ENCODE measurements around the gene IZUMO1.

Gene IZUMO1

DNA sequence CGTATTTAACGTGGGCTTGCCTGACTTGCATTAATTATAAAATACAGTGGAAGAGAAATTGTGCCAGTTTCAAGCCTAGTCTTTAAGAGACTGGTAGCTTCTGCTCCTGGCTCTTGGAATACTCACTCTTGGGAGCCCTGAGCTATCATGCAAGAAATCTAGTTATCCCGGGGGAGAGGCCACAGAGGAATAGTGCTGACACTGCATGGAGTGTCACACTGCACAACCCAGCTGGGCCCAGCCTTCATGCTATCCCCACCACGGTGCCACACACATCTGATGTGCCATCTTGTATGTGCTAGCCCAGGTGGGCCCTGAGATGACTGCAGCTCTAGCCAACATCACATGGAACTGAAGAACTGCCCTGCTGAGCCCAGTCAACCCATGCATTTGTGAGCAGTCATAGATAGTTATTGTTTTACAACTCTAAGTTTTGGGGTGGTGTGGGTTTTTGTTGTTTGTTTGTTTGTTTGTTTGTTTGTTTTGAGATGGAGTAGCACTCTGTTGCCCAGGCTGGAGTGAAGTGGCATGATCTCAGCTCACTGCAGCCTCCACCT, 35.5 kb downstream of the IZUMO1 start:
- TF ChIP-seq, protein P1, sequence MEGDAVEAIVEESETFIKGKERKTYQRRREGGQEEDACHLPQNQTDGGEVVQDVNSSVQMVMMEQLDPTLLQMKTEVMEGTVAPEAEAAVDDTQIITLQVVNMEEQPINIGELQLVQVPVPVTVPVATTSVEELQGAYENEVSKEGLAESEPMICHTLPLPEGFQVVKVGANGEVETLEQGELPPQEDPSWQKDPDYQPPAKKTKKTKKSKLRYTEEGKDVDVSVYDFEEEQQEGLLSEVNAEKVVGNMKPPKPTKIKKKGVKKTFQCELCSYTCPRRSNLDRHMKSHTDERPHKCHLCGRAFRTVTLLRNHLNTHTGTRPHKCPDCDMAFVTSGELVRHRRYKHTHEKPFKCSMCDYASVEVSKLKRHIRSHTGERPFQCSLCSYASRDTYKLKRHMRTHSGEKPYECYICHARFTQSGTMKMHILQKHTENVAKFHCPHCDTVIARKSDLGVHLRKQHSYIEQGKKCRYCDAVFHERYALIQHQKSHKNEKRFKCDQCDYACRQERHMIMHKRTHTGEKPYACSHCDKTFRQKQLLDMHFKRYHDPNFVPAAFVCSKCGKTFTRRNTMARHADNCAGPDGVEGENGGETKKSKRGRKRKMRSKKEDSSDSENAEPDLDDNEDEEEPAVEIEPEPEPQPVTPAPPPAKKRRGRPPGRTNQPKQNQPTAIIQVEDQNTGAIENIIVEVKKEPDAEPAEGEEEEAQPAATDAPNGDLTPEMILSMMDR (IDR thresholded peaks at IDR 0.05; ENCODE audit: low read depth, low read length, missing control alignments): no peak
- no peak overlapping the region for H3K4me3 ChIP-seq (ENCODE audit: low read depth, low read length)
- no peak for DNase-seq (ENCODE audit: low read depth)

DNA sequence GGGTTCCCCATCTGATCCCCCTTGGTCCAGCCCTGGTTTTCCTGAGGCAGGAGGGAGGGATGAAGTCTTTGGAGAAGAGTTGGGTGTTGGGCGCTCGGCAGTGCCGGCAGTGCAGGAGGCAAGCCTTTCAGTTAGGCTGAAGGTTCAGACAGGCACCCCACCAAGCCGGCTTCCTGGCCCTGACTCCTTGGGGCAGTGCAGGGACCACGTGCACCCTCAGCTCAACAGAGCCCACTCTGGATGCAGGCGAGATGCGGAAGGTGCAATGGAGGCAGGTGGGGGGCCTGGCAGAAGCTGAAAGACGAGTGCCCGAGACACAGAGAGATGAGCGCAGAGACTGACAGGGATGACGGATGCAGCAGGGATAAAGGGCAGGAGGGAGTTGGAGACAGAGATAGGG, 38.2 kb downstream of the IZUMO1 start:
- DNase-seq (ENCODE audit: low read depth): no peak
- TF ChIP-seq, protein P1 (IDR thresholded peaks at IDR 0.05; ENCODE audit: low read depth, low read length, missing control alignments): no peak
- H3K4me3 ChIP-seq (ENCODE audit: low read depth, low read length): no peak overlapping the region

DNA sequence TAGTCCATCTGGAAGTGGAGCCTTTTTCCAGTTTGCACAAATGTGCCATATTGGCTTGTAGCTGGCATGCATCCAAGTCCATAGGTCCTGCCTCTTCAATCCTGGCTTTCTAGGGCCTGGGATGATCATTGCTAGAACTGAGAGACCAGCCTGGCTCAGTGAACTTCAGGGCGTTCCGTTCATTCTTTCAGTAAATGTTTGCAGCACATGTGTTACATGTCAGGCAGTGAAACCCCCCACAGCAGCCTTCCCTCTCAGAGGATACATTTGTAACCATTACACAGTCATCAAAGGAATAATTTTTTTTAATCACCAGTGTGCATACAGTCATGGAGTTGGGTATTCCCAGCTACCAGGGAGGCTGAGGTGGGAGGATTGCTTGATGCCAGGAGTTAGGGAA, 41.3 kb downstream of the IZUMO1 start:
- no peak overlapping the region for H3K4me3 ChIP-seq (ENCODE audit: low read depth, low read length)
- TF ChIP-seq, protein P1 (IDR thresholded peaks at IDR 0.05; ENCODE audit: low read depth, low read length, missing control alignments): no peak
- DNase-seq (ENCODE audit: low read depth): no peak

DNA sequence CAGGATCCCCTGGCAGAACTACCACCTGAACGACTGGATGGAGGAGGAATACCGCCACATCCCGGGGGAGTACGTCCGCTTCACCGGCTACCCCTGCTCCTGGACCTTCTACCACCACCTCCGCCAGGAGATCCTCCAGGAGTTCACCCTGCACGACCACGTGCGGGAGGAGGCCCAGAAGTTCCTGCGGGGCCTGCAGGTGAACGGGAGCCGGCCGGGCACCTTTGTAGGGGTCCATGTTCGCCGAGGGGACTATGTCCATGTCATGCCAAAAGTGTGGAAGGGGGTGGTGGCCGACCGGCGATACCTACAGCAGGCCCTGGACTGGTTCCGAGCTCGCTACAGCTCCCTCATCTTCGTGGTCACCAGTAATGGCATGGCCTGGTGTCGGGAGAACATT, 43.4 kb downstream of the IZUMO1 start:
- TF ChIP-seq, protein P1 (IDR thresholded peaks at IDR 0.05; ENCODE audit: low read depth, low read length, missing control alignments): no peak
- no peak overlapping the region for H3K4me3 ChIP-seq (ENCODE audit: low read depth, low read length)
- no peak for DNase-seq (ENCODE audit: low read depth)

DNA sequence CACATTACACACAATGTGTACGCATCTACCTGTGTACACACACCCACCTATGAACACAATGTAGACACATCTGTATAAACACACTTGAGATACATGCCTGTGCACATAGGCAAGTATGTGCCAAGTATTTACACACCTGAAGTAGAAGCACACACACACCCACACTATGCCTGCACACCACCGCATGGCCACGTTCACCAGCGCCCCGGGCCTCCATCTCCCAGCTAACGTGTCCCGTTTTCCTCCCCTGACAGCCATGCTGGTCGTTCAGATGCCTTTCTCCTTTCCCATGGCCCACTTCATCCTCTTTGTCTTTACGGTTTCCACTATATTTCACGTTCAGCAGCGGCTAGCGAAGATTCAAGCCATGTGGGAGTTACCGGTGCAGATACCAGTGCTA, 44.0 kb downstream of the IZUMO1 start:
- TF ChIP-seq, protein P1 (IDR thresholded peaks at IDR 0.05; ENCODE audit: low read depth, low read length, missing control alignments): no peak
- DNase-seq (ENCODE audit: low read depth): no peak
- H3K4me3 ChIP-seq (ENCODE audit: low read depth, low read length): no peak overlapping the region

DNA sequence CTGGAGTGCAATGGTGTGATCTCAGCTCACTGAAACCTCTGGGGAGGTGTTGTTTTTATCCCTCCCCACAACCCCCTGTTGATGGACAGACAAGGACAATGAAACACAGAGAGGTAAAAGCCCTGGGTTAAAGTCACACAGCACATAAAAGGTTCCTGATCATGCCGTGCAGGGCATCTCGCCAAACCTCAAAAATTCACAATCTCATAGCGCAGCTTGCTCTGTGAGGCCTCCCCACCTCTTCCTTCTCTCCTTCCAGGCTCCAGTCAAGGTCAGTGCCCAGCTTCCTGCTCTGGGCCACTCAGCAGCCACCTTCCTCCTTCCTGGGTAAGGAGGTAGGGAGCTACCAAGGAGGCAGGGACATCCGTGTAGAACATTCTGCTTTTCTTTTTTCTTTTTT, 48.7 kb downstream of the IZUMO1 start:
- TF ChIP-seq, protein P1 (IDR thresholded peaks at IDR 0.05; ENCODE audit: low read depth, low read length, missing control alignments): no peak
- H3K4me3 ChIP-seq (ENCODE audit: low read depth, low read length): no peak overlapping the region
- no peak for DNase-seq (ENCODE audit: low read depth)

DNA sequence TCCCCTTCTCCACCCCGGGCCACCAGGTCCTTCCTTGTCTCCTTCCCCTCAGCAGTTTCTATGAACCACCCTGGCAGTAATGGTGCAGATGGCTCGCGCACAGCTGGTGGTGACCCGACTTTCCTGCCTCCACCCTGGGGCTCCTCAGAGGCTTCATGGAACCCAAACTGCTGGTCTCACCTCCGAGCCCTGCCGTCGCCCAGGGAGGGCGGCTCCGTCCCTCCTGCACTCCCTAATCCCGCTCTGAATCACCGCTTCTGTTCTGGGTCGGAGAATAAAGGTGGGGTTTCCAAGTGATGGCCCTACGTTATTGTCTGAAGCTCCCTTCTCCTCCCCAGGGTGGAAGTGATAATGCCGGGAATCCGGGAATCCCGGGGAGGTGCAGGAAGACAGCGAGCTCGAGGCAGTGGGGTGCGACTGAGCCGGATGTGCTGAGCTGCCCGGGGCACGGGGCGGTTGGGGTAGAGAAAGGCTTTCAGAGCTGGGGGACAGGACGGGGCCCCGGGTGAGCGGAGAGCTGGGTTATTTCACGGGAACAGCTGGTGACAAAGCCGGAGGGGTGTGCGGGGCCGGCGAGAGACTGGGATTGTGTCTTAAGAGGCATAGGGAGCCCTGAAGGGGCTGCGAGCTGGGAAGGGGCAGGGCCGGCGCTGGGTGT, 50.2 kb downstream of the IZUMO1 start:
- no peak for DNase-seq (ENCODE audit: low read depth)
- H3K4me3 ChIP-seq (ENCODE audit: low read depth, low read length): no peak overlapping the region
- TF ChIP-seq, protein P1 (IDR thresholded peaks at IDR 0.05; ENCODE audit: low read depth, low read length, missing control alignments): no peak

Data from GM12864 (cell line).